OCI-LY7 (cell line): Measurements from ENCODE around the gene MIS18BP1. TPM values are rescaled to one million over a fixed set of nuclear protein-coding genes. Genes with fewer than 3 reads are reported as not detected.

ENCODE experiments used
- BruUV-seq: library from RNA; stranded (reverse); fragments of 400-500 nt; replicated peaks from 2 replicates; lab custom pipeline; 2021; lab: Mats Ljungman, UMichigan
- CTCF ChIA-PET: fragments of 300-600 bp; sonication (Branson Sonifier 250); formaldehyde crosslinking; loops from one replicate; lab custom pipeline; 2022; ENCODE audit warnings: antibody characterized with exemption; ENCODE audit not compliant: unreplicated experiment; lab: Charles Lee
- POLR2A ChIA-PET: fragments of 300-600 bp; sonication (Branson Sonifier 250); formaldehyde crosslinking; loops from one replicate; lab custom pipeline; 2022; ENCODE audit warnings: antibody characterized with exemption; lab: Charles Lee
- DNase-seq: peaks from one replicate; pipeline ENCODE4 v3.0.0-alpha.2; 2015; ENCODE audit warnings: low spot score
- H2AFZ ChIP-seq: fragments of 200-600 bp; sonication (generic), shearing (Covaris generic); 2 replicates; pipeline ENCODE4 v1.6.1; 2014; ENCODE audit warnings: mild to moderate bottlenecking, antibody characterized with exemption, low read length, moderate library complexity
- H3K27ac ChIP-seq: fragments of 200-600 bp; sonication (generic); 2 replicates; pipeline ENCODE4 v1.5.1; 2014; ENCODE audit warnings: mixed run types, low read depth, mild to moderate bottlenecking, moderate library complexity, low read length, inconsistent platforms; ENCODE audit not compliant: poor library complexity, severe bottlenecking
- H3K36me3 ChIP-seq: fragments of 200-600 bp; sonication (generic); 2 replicates; pipeline ENCODE4 v1.6.1; 2014; ENCODE audit warnings: mild to moderate bottlenecking, antibody characterized with exemption, low read length, moderate library complexity, mixed read lengths; ENCODE audit not compliant: insufficient read depth
- H3K4me1 ChIP-seq: fragments of 200-600 bp; sonication (generic); 2 replicates; pipeline ENCODE4 v1.5.1; 2014; ENCODE audit warnings: mild to moderate bottlenecking, low read length; ENCODE audit not compliant: insufficient read depth, poor library complexity, severe bottlenecking
- H3K4me2 ChIP-seq: fragments of 200-600 bp; sonication (generic); 2 replicates; pipeline ENCODE4 v1.6.1; 2014; ENCODE audit warnings: mild to moderate bottlenecking, low read length
- H3K4me3 ChIP-seq: fragments of 200-600 bp; sonication (generic); 2 replicates; pipeline ENCODE4 v1.5.1; 2014; ENCODE audit warnings: mild to moderate bottlenecking, low read depth, low read length; ENCODE audit not compliant: poor library complexity, severe bottlenecking
- H3K79me2 ChIP-seq: fragments of 200-600 bp; sonication (generic); 2 replicates; pipeline ENCODE4 v1.6.1; 2016; ENCODE audit warnings: low read depth, mild to moderate bottlenecking, low read length, moderate library complexity, mixed read lengths; ENCODE audit not compliant: insufficient read depth
- H3K9me2 ChIP-seq: fragments of 200-600 bp; sonication (generic); 2 replicates; pipeline ENCODE4 v1.6.1; 2016; ENCODE audit warnings: mild to moderate bottlenecking, low read length, mixed read lengths; ENCODE audit not compliant: insufficient read depth
- H3K9me3 ChIP-seq: fragments of 200-600 bp; sonication (generic); 2 replicates; pipeline ENCODE4 v1.6.1; 2014; ENCODE audit warnings: mild to moderate bottlenecking, mixed run types, low read length, mixed read lengths
- H4K20me1 ChIP-seq: fragments of 200-600 bp; sonication (generic); 2 replicates; pipeline ENCODE4 v1.6.1; 2014; ENCODE audit warnings: mild to moderate bottlenecking, antibody characterized with exemption, low read length, moderate library complexity, mixed read lengths; ENCODE audit not compliant: insufficient read depth
- EZH2phosphoT487 ChIP-seq: fragments of 200-600 bp; sonication (generic); IDR thresholded peaks from 2 replicates; pipeline ENCODE4 v1.6.1; 2018; ENCODE audit warnings: low read depth, borderline replicate concordance, mild to moderate bottlenecking, mixed run types, antibody characterized with exemption, low read length, moderate library complexity, mixed read lengths
- intact Hi-C: fragments of 100-400 bp; cut with micrococcal nuclease; formaldehyde crosslinking; loops from one replicate; pipeline ENCODE4 v1.10.0; 2022; ENCODE audit not compliant: unreplicated experiment
- total RNA-seq, 2 experiments: library from RNA; depleted of rRNA in 1 of 2; stranded (reverse); fragments of >200 nt in 1 of 2; shearing (Covaris generic) in 1 of 2; gene quantifications; 2 replicates each; pipeline ENCODE4 v1.2.3, GENCODE V29; 2014 to 2022
- TF ChIP-seq, protein P1 (sequence below): fragments of 200-600 bp; sonication (generic); conservative IDR thresholded peaks from 2 replicates; pipeline ENCODE4 v1.5.1; 2014; ENCODE audit warnings: mild to moderate bottlenecking, antibody characterized with exemption, low read length, moderate library complexity, mixed read lengths

MIS18BP1 gene
- total RNA-seq, 2 experiments from 2014 or later = 99.2 to 103 TPM

DNA sequence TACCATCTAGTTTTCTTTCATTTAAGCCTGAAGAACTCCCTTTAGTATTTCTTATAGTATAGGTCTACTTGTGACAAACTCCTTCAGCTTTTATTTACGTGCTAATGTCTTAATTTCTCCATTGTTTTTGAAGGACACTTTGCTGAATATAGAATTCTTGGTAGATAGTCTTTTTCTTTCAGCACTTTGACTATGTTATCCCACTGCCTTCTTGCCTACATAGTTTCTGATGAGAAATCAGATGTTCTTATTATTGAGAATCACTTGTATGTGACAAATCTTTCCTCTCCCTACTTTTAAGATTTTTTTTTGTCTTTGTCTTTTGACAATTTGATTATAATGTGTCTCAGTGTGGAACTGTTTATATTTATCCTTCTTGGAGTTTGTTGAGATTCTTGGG, 5.1 kb upstream of the MIS18BP1 start:
- H3K27ac ChIP-seq = no peak overlapping the region
- H3K4me2 ChIP-seq = no peak overlapping the region
- TF ChIP-seq, protein P1, sequence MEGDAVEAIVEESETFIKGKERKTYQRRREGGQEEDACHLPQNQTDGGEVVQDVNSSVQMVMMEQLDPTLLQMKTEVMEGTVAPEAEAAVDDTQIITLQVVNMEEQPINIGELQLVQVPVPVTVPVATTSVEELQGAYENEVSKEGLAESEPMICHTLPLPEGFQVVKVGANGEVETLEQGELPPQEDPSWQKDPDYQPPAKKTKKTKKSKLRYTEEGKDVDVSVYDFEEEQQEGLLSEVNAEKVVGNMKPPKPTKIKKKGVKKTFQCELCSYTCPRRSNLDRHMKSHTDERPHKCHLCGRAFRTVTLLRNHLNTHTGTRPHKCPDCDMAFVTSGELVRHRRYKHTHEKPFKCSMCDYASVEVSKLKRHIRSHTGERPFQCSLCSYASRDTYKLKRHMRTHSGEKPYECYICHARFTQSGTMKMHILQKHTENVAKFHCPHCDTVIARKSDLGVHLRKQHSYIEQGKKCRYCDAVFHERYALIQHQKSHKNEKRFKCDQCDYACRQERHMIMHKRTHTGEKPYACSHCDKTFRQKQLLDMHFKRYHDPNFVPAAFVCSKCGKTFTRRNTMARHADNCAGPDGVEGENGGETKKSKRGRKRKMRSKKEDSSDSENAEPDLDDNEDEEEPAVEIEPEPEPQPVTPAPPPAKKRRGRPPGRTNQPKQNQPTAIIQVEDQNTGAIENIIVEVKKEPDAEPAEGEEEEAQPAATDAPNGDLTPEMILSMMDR = no peak
- TF ChIP-seq EZH2phosphoT487 = no peak
- H3K4me3 ChIP-seq = no peak overlapping the region
- POLR2A ChIA-PET = interaction anchor here (0.9 to 1.1 kb wide), 3 partner anchors 12 to 361 kb away, joined by 3 read pairs; partner anchors contain the start of gene FANCM
- H3K36me3 ChIP-seq = no peaks in the 10 kb centered on the region
- H3K9me2 ChIP-seq = no peaks in the 10 kb centered on the region
- CTCF ChIA-PET = no interaction called here
- H3K4me1 ChIP-seq = peaks cover 8% of the 10 kb centered on the region
- H3K79me2 ChIP-seq = peaks cover 7% of the 10 kb centered on the region; the same call in 1 of the 2 replicates
- intact Hi-C loops = no loop called here
- no peak overlapping the region for H2AFZ ChIP-seq
- H4K20me1 ChIP-seq = no peaks in the 10 kb centered on the region
- DNase-seq = peak; percentile 27
- peaks cover 32% of the 10 kb centered on the region for H3K9me3 ChIP-seq
- BruUV-seq = no TSS peak

DNA sequence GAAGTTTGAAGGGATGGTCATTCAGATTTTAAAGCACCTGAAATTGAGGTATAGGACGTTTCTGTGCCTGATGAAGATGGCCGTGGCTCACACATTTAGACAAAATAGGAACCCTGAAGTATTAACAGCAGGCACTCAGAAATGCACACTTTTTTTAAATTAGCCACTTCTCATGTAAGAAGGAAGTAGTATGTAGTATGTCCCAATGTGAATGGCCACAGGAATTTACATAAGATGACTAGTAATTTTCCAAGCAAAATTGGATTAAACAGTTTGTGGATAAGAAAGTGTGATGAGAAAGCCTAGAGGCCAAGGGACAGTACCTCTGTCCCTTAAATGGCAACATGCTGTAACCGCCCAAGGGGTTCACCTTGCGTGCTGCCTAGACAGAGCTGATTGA, 1.8 kb upstream of the MIS18BP1 start:
- 0 out of 2 replicates have a peak overlapping the region, but pooled peaks have one; percentile 72 for H3K4me2 ChIP-seq

More for the DNA sequence above, 1.8 kb upstream of the MIS18BP1 start:
- Histone ChIP-seq H4K20me1 (peaks cover 20% of the 10 kb centered on the region), H2AFZ (no peak overlapping the region), H3K9me3 (peaks cover 25% of the 10 kb centered on the region), H3K79me2 (peaks cover 38% of the 10 kb centered on the region), H3K9me2 (no peaks in the 10 kb centered on the region), H3K36me3 (peaks cover 9% of the 10 kb centered on the region; the same call in 1 of the 2 replicates), H3K4me3 (no peak overlapping the region), H3K27ac (no peak overlapping the region), H3K4me1 (peaks cover 19% of the 10 kb centered on the region)
- ChIA-PET CTCF (no interaction called here), POLR2A (interaction anchor here (1.6 to 2.7 kb wide), 2 partner anchors 118 to 358 kb away, joined by 4 to 12 read pairs; partner anchors contain the start of gene FANCM)
- intact Hi-C loops = loop anchor here (5.0 kb wide), 1 partner anchor 172 kb away; the partner anchor contains the start of gene PRPF39
- TF ChIP-seq, protein P1 = no peak
- TF ChIP-seq EZH2phosphoT487 = no peak
- no peak for DNase-seq
- BruUV-seq = no TSS peak
